Heart left ventricle (tissue), 13 donors: Measurements from ENCODE around the gene KLRC2.

Experiments used
- POLR2A ChIP-seq, 2 donors: fragments of 450-650 bp; IDR thresholded peaks; one replicate each; pipeline ENCODE4 v1.6.1; 2017; ENCODE audit warnings: antibody characterized with exemption in 2 of 2, mild to moderate bottlenecking in 2 of 2, moderate library complexity in 2 of 2
- TF ChIP-seq, protein P1 (sequence below), 12 donors: fragments of 200-600 bp; sonication (generic) in 4 of 12; IDR thresholded peaks; one replicate each; pipeline versions ENCODE4 v1.5.0 to v1.8.0; 2018 to 2022; ENCODE audit warnings: antibody characterized with exemption in 12 of 12, mild to moderate bottlenecking in 5 of 12
- donor health status: ischemic (EF 13 %, LVEDD 7.1; RV severe dilation, severe dysfunction).
- donor health status: DM: no; HTN: yes; CAD: no.
- donor health status: DM: no; HTN: no; CAD: no.
- donor health status: ischemic (EF 25% LVEDD 6.9; RV normal size, moderate dysfunction).
- donor health status: ischemic (EF 25% LVEDD 5.7; RV mildly dilated, moderate dysfunction).
- donor health status: ischemic (EF 35%, LVEDD 5.7; RV mildly dilated, moderate dysfunction).
- donor health status: nonischemic (EF 11% LVEDD 7.7; RV severe dilation, severe dysfunction).
- donor health status: DM: yes; HTN: yes; CAD: no.
- donor health status: PGD.
- donor health status: ischemic (EF 29% LVEDD 5.4; RV normal size, mild dysfunction).
- donor health status: nonischemic (EF 23%, LVEDD 6.1; RV moderate dilation, normal function).

GRCh38 chr12:10454531-10454930 lies 18.7 kb upstream of the KLRC2 start:
- TF ChIP-seq, protein P1, sequence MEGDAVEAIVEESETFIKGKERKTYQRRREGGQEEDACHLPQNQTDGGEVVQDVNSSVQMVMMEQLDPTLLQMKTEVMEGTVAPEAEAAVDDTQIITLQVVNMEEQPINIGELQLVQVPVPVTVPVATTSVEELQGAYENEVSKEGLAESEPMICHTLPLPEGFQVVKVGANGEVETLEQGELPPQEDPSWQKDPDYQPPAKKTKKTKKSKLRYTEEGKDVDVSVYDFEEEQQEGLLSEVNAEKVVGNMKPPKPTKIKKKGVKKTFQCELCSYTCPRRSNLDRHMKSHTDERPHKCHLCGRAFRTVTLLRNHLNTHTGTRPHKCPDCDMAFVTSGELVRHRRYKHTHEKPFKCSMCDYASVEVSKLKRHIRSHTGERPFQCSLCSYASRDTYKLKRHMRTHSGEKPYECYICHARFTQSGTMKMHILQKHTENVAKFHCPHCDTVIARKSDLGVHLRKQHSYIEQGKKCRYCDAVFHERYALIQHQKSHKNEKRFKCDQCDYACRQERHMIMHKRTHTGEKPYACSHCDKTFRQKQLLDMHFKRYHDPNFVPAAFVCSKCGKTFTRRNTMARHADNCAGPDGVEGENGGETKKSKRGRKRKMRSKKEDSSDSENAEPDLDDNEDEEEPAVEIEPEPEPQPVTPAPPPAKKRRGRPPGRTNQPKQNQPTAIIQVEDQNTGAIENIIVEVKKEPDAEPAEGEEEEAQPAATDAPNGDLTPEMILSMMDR (IDR thresholded peaks at IDR 0.05) = no peak
- TF ChIP-seq POLR2A (IDR thresholded peaks at IDR 0.05) = no peak
